Skeletal muscle satellite cell (primary cell): Measurements from ENCODE around the gene PACRG.

ENCODE experiments used
- H3K27me3 ChIP-seq: 2 replicates; pipeline ENCODE4 v1.7.0; 2013; ENCODE audit warnings: low read length; ENCODE audit not compliant: control insufficient read depth, insufficient read depth
- H3K36me3 ChIP-seq: 2 replicates; pipeline ENCODE4 v1.7.0; 2013; ENCODE audit warnings: mild to moderate bottlenecking, control low read depth, low read length; ENCODE audit not compliant: insufficient read depth
- H3K4me1 ChIP-seq: 2 replicates; pipeline ENCODE4 v1.7.0; 2013; ENCODE audit warnings: low read length; ENCODE audit not compliant: control insufficient read depth, insufficient read depth
- H3K4me2 ChIP-seq: 2 replicates; pipeline ENCODE4 v1.7.0; 2013; ENCODE audit warnings: mild to moderate bottlenecking, low read length
- H3K4me3 ChIP-seq: 2 replicates; pipeline ENCODE4 v1.7.0; 2013; ENCODE audit warnings: low read length
- H3K9ac ChIP-seq: 2 replicates; pipeline ENCODE4 v1.7.0; 2013; ENCODE audit warnings: mild to moderate bottlenecking, low read depth, low read length, moderate library complexity
- H3K9me3 ChIP-seq: replicated peaks from 2 replicates; pipeline ENCODE4 v1.7.0; 2013; ENCODE audit warnings: mild to moderate bottlenecking, control low read depth, low read length

The PACRG gene

GRCh38 chr6:162697872-162698403 lies 29.8 kb upstream of the PACRG start:
- Histone ChIP-seq H3K4me3 (no peak overlapping the region), H3K4me1 (no peaks in the 10 kb centered on the region), H3K9ac (no peak overlapping the region), H3K4me2 (no peak overlapping the region), H3K36me3 (no peaks in the 10 kb centered on the region), H3K9me3 (no peaks in the 10 kb centered on the region), H3K27me3 (no peaks in the 10 kb centered on the region)

DNA sequence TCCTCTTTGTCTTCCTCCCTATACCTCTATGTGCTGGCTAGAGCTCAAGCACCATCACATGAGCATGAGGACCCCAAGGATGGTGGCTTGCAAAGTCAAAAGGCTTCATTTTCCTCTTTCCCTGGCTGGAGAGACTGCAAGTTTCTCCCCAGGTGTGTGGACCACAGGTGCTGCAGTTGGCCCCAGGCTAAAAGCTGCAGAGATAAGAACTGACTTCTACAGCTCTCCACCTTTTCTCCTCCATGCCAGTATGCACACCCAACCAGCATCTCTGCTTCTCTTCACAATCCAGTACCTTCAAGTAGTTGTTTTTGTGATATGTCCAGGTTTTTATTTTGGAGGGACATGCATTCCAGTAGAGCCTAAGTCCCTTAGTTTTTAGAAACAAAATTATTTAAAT lies 29.3 kb upstream of the PACRG start:
- H3K9ac ChIP-seq: no peak overlapping the region
- no peak overlapping the region for H3K4me3 ChIP-seq
- no peaks in the 10 kb centered on the region for H3K4me1 ChIP-seq
- H3K36me3 ChIP-seq: no peaks in the 10 kb centered on the region
- no peaks in the 10 kb centered on the region for H3K9me3 ChIP-seq
- H3K4me2 ChIP-seq: no peak overlapping the region
- H3K27me3 ChIP-seq: no peaks in the 10 kb centered on the region

GRCh38 chr6:162699961-162700360 lies 27.8 kb upstream of the PACRG start:
- no peak overlapping the region for H3K4me2 ChIP-seq
- no peak overlapping the region for H3K4me3 ChIP-seq
- no peaks in the 10 kb centered on the region for H3K36me3 ChIP-seq
- H3K9me3 ChIP-seq: no peaks in the 10 kb centered on the region
- H3K27me3 ChIP-seq: no peaks in the 10 kb centered on the region
- H3K9ac ChIP-seq: no peak overlapping the region
- no peaks in the 10 kb centered on the region for H3K4me1 ChIP-seq

DNA sequence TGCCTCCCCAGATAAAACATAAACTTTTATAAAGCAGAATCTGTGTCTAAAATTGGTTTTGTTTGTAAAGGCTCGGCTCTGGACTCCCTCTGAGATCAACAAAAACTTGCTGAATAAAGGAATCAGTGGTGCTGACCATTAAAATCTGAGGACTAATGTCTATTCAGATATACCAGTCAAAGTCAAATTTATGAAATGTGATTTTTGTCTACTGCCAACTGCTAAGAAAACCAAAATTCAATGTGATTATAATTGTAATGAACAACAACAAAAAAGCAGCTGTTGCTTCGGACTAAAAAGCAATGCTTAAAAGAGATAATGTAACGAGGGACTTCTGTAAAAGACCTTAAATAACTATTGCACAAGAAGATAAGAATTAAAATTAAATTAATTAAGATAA lies 26.8 kb upstream of the PACRG start:
- Histone ChIP-seq H3K9me3 (no peaks in the 10 kb centered on the region), H3K4me3 (no peak overlapping the region), H3K4me2 (no peak overlapping the region), H3K9ac (no peak overlapping the region), H3K36me3 (no peaks in the 10 kb centered on the region), H3K27me3 (no peaks in the 10 kb centered on the region), H3K4me1 (no peaks in the 10 kb centered on the region)

GRCh38 chr6:162701551-162701950 lies 26.2 kb upstream of the PACRG start:
- H3K9ac ChIP-seq: no peak overlapping the region
- no peaks in the 10 kb centered on the region for H3K4me1 ChIP-seq
- no peak overlapping the region for H3K4me3 ChIP-seq
- no peaks in the 10 kb centered on the region for H3K36me3 ChIP-seq
- no peak overlapping the region for H3K4me2 ChIP-seq
- no peaks in the 10 kb centered on the region for H3K9me3 ChIP-seq
- no peaks in the 10 kb centered on the region for H3K27me3 ChIP-seq

DNA sequence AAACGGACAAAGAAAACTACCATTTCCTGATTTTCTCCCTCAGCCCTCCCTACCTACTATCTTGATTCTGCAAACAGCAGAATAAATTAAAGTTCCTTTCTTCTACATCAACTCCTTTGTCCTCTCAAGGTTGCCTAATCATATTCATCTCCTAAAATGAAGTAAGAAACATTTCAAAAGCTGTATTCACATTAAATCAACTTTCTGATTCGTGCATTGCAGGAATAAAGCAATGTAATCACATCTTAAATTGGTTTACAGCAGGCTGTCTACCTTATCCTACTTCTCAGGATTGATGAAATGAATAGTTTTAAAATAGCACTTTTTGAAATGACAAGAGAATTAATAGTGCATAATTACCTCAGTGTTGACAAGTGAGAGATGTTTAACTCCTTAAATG lies 25.3 kb upstream of the PACRG start:
- Histone ChIP-seq H3K9ac (no peak overlapping the region), H3K4me2 (no peak overlapping the region), H3K4me1 (no peaks in the 10 kb centered on the region), H3K36me3 (no peaks in the 10 kb centered on the region), H3K4me3 (no peak overlapping the region), H3K9me3 (no peaks in the 10 kb centered on the region), H3K27me3 (no peaks in the 10 kb centered on the region)

DNA sequence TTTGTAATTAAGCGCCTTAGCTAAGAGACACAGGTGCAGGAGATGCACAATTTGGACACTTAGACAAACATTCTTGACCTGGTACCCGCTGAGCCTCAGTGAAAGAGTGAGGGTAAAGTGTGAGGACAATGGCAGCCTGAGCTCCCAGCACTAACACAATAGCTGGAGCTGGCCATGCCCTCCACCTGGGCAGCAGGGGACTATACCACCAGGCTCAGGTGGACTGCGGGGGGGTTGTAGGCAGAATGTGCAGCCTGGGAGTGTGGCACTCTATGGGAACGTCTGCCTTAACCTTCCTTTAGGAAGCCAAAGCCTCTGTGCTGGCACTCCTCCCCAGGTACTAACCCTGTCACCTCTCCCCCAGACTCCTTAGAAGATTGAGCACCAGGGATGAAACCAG lies 23.8 kb upstream of the PACRG start:
- Histone ChIP-seq H3K4me2 (no peak overlapping the region), H3K4me3 (no peak overlapping the region), H3K36me3 (no peaks in the 10 kb centered on the region), H3K9me3 (no peaks in the 10 kb centered on the region), H3K27me3 (no peaks in the 10 kb centered on the region), H3K4me1 (no peaks in the 10 kb centered on the region), H3K9ac (no peak overlapping the region)

DNA sequence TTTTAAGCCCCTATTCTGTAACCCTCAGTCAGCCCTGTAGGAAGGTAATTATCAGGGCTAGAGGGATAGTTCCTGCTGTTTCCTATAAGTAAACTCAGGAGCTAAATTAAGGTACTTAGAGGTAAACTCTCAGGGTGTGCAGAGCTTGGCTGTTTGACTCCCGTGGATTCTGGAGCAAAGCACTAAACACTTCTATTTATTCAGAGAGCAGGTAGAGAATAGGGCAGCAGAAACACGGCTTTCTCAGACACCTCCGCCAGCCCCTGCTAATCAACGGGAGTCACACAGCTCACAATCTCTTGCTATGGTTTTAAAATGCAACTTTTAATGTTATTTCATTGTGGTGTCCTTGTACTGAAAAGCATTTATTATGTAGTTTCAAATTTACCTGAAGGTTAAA lies 22.0 kb upstream of the PACRG start:
- Histone ChIP-seq H3K9me3 (no peaks in the 10 kb centered on the region), H3K36me3 (no peaks in the 10 kb centered on the region), H3K27me3 (no peaks in the 10 kb centered on the region), H3K9ac (no peak overlapping the region), H3K4me2 (no peak overlapping the region), H3K4me1 (no peaks in the 10 kb centered on the region), H3K4me3 (no peak overlapping the region)

GRCh38 chr6:162706232-162706631 lies 21.5 kb upstream of the PACRG start:
- Histone ChIP-seq H3K4me3 (no peak overlapping the region), H3K9ac (no peak overlapping the region), H3K27me3 (no peaks in the 10 kb centered on the region), H3K9me3 (no peaks in the 10 kb centered on the region), H3K36me3 (no peaks in the 10 kb centered on the region), H3K4me1 (no peaks in the 10 kb centered on the region), H3K4me2 (no peak overlapping the region)

- Histone ChIP-seq H3K4me1 (no peaks in the 10 kb centered on the region), H3K27me3 (no peaks in the 10 kb centered on the region), H3K9ac (no peak overlapping the region), H3K4me3 (no peak overlapping the region), H3K9me3 (no peaks in the 10 kb centered on the region), H3K36me3 (no peaks in the 10 kb centered on the region), H3K4me2 (no peak overlapping the region)
These were observed 18.8 kb upstream of the PACRG start for GRCh38 chr6:162708971-162709370.

DNA sequence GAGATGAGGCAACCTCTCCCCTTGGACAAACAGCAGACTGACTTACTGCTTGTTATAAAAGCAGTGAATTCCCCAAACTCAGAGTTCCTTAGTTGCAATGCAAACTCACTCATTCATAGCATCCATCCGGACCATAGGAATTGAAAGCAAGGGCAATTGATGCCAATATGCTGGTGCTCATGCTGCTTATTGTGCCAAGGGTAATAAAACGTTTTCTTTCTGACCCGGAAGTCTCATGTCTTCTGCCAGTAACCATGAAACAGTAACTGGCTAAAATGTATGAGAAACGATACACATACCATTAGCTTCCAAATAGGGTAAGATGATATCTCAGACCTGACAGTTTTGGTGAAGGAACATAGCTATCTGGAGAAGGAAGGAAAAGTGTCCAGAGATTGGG lies 18.3 kb upstream of the PACRG start:
- H3K9ac ChIP-seq: no peak overlapping the region
- H3K9me3 ChIP-seq: no peaks in the 10 kb centered on the region
- no peaks in the 10 kb centered on the region for H3K27me3 ChIP-seq
- no peak overlapping the region for H3K4me2 ChIP-seq
- no peaks in the 10 kb centered on the region for H3K4me1 ChIP-seq
- H3K4me3 ChIP-seq: no peak overlapping the region
- H3K36me3 ChIP-seq: no peaks in the 10 kb centered on the region

- no peak overlapping the region for H3K9ac ChIP-seq
- H3K36me3 ChIP-seq: no peaks in the 10 kb centered on the region
- H3K4me3 ChIP-seq: no peak overlapping the region
- no peak overlapping the region for H3K4me2 ChIP-seq
- no peaks in the 10 kb centered on the region for H3K9me3 ChIP-seq
- no peaks in the 10 kb centered on the region for H3K4me1 ChIP-seq
- no peaks in the 10 kb centered on the region for H3K27me3 ChIP-seq
These were observed 17.4 kb upstream of the PACRG start for GRCh38 chr6:162710419-162710818.
